ENCODE measurements around the gene ACOX2.

Gene ACOX2

DNA sequence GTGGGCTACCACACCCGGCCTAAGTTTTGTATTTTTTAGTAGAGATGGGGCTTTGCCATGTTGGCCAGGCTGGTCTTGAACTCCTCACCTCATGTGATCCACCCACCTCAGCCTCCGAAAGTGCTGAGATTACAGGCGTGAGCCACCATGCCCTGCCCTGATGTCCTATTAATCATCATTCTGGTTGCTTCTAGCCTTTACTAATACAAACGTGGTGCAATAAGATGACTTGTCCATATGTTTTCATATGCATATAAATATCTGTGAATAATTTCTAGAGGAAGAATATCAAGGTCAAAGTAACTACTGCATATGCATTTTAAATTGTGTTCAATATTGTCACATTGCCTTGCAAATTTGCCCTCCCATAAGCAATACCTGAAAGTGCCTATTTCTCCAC is 77.8 kb downstream of the ACOX2 start:
- no peak for DNase-seq (ENCODE audit: low spot score)
- in situ Hi-C loops (cut with MboI; ENCODE audit: low sequenced_read_pairs, unreplicated experiment) = no loop called here

More for the DNA sequence above, 77.8 kb downstream of the ACOX2 start:
- TF ChIP-seq, protein P1, sequence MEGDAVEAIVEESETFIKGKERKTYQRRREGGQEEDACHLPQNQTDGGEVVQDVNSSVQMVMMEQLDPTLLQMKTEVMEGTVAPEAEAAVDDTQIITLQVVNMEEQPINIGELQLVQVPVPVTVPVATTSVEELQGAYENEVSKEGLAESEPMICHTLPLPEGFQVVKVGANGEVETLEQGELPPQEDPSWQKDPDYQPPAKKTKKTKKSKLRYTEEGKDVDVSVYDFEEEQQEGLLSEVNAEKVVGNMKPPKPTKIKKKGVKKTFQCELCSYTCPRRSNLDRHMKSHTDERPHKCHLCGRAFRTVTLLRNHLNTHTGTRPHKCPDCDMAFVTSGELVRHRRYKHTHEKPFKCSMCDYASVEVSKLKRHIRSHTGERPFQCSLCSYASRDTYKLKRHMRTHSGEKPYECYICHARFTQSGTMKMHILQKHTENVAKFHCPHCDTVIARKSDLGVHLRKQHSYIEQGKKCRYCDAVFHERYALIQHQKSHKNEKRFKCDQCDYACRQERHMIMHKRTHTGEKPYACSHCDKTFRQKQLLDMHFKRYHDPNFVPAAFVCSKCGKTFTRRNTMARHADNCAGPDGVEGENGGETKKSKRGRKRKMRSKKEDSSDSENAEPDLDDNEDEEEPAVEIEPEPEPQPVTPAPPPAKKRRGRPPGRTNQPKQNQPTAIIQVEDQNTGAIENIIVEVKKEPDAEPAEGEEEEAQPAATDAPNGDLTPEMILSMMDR (IDR thresholded peaks at IDR 0.05; ENCODE audit: borderline replicate concordance, control extremely low read depth, extremely low read depth, insufficient read depth, missing control alignments) = no peak

Data from GM13976 (cell line).